ENCODE measurements around the gene SDK1.

SDK1 gene

DNA sequence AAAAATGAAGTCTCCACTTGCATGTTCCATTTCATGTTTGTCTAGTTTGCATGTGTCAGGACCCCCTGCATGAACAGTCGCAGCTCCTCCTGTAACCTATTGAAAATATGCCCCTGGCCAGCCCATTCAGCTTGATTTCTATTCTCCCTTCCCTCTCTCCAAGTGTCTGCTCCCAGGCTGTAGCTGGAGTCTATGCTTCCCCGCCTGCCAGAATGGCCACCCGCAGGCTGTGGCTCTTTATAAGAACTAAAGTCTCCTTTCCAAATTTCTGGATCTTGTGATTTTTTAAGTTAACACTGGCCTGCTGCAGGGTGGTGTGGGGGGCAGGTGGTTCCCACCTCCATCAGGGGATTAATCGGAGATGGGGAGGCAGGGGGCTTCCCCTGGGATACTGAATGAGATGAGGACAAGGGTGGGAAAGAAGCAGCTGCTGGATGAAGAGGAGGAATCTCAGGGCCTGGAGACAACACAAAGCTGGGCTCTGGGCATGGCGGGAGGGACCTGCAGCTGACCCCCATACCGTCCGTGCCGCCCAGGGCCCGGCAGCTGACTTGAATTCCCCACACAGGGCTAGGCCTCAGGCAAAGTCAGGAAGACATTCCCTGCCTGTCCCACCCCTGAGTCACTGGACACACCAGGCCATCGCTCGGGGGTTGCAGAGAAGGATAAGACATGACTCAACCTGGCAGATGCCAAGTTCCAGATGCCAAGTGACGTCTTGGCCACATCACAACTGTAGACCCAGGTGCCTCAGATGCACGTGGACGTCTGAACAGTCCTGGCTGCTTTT is 981.6 kb downstream of the SDK1 start:
- Mint-ChIP-seq H3K36me3 (ENCODE audit: low read depth) (no peaks in the 10 kb centered on the region), H3K27ac (no peak overlapping the region), H3K4me3 (no peak overlapping the region), H3K4me1 (no peaks in the 10 kb centered on the region), H3K27me3 (ENCODE audit: low read depth) (peaks cover 18% of the 10 kb centered on the region), H3K9me3 (peaks cover 4% of the 10 kb centered on the region)
- no peak for TF ChIP-seq CTCF (IDR thresholded peaks at IDR 0.05; ENCODE audit: unreplicated experiment in 3 of 3)

DNA sequence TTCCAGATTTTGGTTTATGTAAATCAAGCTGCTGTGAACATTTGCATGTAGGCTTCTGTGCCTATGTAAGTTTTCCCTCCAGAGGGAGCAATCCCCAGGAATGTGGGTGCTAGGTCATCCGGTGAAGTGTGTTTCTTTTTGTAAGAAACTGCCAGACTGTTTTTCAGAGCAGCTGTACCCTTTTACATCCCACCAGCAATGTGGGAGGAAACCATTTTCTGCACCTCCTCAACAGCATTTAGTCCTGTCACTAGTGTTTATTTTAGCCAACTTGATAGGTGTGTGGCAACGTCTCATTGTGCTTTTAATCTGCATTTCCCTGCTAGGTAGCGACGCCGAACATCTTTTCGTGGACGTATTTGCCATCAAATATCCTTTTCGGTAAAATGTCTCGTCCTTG is 985.3 kb downstream of the SDK1 start:
- no peaks in the 10 kb centered on the region for H3K36me3 Mint-ChIP-seq (ENCODE audit: low read depth)
- H3K4me1 Mint-ChIP-seq, result no peaks in the 10 kb centered on the region
- peaks cover 22% of the 10 kb centered on the region for H3K9me3 Mint-ChIP-seq
- TF ChIP-seq CTCF (IDR thresholded peaks at IDR 0.05; ENCODE audit: unreplicated experiment in 3 of 3), result no peak
- no peak overlapping the region for H3K4me3 Mint-ChIP-seq
- H3K27me3 Mint-ChIP-seq (ENCODE audit: low read depth), result peaks cover 14% of the 10 kb centered on the region
- H3K27ac Mint-ChIP-seq, result no peak overlapping the region

GRCh38 chr7:4288791-4289394 is 987.8 kb downstream of the SDK1 start:
- peak overlapping the region in 1 of 3 experiments; percentile 10 for H3K27ac Mint-ChIP-seq
- peaks cover 44% of the 10 kb centered on the region for H3K9me3 Mint-ChIP-seq
- no peaks in the 10 kb centered on the region for H3K4me1 Mint-ChIP-seq
- no peak for TF ChIP-seq CTCF (IDR thresholded peaks at IDR 0.05; ENCODE audit: unreplicated experiment in 3 of 3)
- no peaks in the 10 kb centered on the region for H3K36me3 Mint-ChIP-seq (ENCODE audit: low read depth)
- no peak overlapping the region for H3K4me3 Mint-ChIP-seq
- H3K27me3 Mint-ChIP-seq (ENCODE audit: low read depth), result peaks cover 5% of the 10 kb centered on the region

GRCh38 chr7:4297165-4297917 is 996.3 kb downstream of the SDK1 start:
- Mint-ChIP-seq H3K36me3 (ENCODE audit: low read depth) (no peaks in the 10 kb centered on the region), H3K4me3 (no peak overlapping the region), H3K9me3 (peaks cover 41% of the 10 kb centered on the region), H3K4me1 (no peaks in the 10 kb centered on the region), H3K27me3 (ENCODE audit: low read depth) (peaks cover 11% of the 10 kb centered on the region), H3K27ac (no peak overlapping the region)
- TF ChIP-seq CTCF (IDR thresholded peaks at IDR 0.05; ENCODE audit: unreplicated experiment in 3 of 3), result no peak

GRCh38 chr7:4297918-4298219 is 996.8 kb downstream of the SDK1 start:
- H3K4me3 Mint-ChIP-seq, result no peak overlapping the region
- no peak for TF ChIP-seq CTCF (IDR thresholded peaks at IDR 0.05; ENCODE audit: unreplicated experiment in 3 of 3)
- H3K27me3 Mint-ChIP-seq (ENCODE audit: low read depth), result peaks cover 11% of the 10 kb centered on the region
- peaks cover 36% of the 10 kb centered on the region for H3K9me3 Mint-ChIP-seq
- H3K27ac Mint-ChIP-seq, result no peak overlapping the region
- H3K36me3 Mint-ChIP-seq (ENCODE audit: low read depth), result no peaks in the 10 kb centered on the region
- no peaks in the 10 kb centered on the region for H3K4me1 Mint-ChIP-seq

All from nephron (organoid).